SK-N-SH treated with all-trans-retinoic acid at 6 μM for 48 hours (cell line): ENCODE data around the gene AKR7A3.

ENCODE experiments used
- ARNTL ChIP-seq: fragments of 450-650 bp; formaldehyde crosslinking; IDR thresholded peaks from 2 replicates; pipeline ENCODE4 v1.5.0; 2020; ENCODE audit warnings: low read depth, mild to moderate bottlenecking, moderate library complexity, borderline replicate concordance
- ISL1 ChIP-seq: fragments of 250-450 bp; sonication (Bioruptor Pico); IDR thresholded peaks from 2 replicates; pipeline ENCODE4 v2.1.2; 2022; ENCODE audit warnings: mild to moderate bottlenecking, moderate library complexity
- PATZ1 ChIP-seq: fragments of 250-450 bp; sonication (Bioruptor Pico); IDR thresholded peaks from 2 replicates; pipeline ENCODE4 v1.8.0; 2020; ENCODE audit warnings: mild to moderate bottlenecking, moderate library complexity, borderline replicate concordance
- SNAI2 ChIP-seq: fragments of 250-450 bp; sonication (Bioruptor Pico); IDR thresholded peaks from 2 replicates; pipeline ENCODE4 v1.5.0; 2020; ENCODE audit warnings: mild to moderate bottlenecking, moderate library complexity
- ZC3H10 ChIP-seq: fragments of 250-450 bp; sonication (Bioruptor Pico); IDR thresholded peaks from 2 replicates; pipeline ENCODE4 v1.5.1; 2021; ENCODE audit warnings: mild to moderate bottlenecking, moderate library complexity
- ZFP3 ChIP-seq: fragments of 250-450 bp; sonication (Bioruptor Pico); IDR thresholded peaks from 2 replicates; pipeline ENCODE4 v1.5.0; 2020; ENCODE audit warnings: mild to moderate bottlenecking, moderate library complexity
- ZFP30 ChIP-seq: fragments of 450-650 bp; formaldehyde crosslinking; IDR thresholded peaks from 2 replicates; pipeline ENCODE4 v1.5.0; 2022; ENCODE audit warnings: mild to moderate bottlenecking, moderate library complexity
- ZNF8 ChIP-seq: fragments of 450-650 bp; formaldehyde crosslinking; IDR thresholded peaks from 2 replicates; pipeline ENCODE4 v1.5.0; 2020; ENCODE audit warnings: mild to moderate bottlenecking, moderate library complexity

DNA sequence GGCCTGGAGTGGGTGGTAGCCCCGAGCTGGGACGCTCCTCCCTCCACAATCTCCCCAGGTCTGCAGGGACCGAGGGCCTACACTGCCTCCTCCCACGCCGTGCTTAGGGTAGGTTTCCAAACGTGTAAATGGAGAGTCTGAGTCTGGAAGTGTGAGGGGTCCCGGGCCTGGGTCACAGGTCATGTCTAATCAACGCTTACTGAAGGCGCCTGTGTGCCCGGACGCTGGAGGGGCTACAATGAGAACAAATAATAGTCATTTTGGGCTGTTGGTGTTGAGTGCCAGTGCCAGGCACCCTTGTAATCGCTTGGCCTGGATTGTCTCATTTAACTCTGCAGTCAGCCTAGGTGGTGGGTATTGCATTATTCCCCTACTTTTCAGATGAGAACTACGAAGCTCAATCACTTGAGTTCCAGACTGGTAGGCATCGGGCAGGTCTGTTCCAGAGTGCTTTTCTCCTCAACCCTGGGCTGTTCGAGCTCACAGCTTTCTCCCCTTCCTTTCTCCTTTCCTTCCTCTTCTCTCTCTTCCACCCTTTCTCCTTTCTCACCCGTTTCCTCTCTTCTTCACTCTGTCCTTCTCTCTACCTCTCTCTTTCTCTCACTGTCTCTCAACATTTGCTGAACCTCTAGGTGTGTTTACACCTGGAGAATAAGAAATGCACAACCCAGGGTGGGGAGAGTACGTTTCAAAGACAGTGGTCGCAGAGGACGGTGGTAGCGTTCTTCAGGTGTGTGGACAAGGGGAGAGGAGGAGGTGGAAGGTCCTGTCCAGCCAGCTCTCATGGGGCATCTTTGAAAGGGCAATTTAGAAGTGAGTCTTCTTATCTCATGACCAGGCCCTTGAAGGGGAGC, 24.4 kb upstream of the AKR7A3 start:
- TF ChIP-seq SNAI2 (CRISPR knock-in tag), result no peak
- no peak for TF ChIP-seq ZFP30 (CRISPR knock-in tag)
- TF ChIP-seq ZFP3 (CRISPR knock-in tag), result no peak
- no peak for TF ChIP-seq ISL1 (CRISPR knock-in tag)
- no peak for TF ChIP-seq PATZ1
- no peak for TF ChIP-seq ARNTL (CRISPR knock-in tag)
- TF ChIP-seq ZC3H10 (CRISPR knock-in tag), result no peak
- TF ChIP-seq ZNF8 (CRISPR knock-in tag), result no peak
